H1 (cell line): Measurements from ENCODE around the gene PRC1. TPM values are rescaled to one million over a fixed set of nuclear protein-coding genes. Genes with fewer than 3 reads are reported as not detected.

Experiments used
- CTCF ChIA-PET: fragments of 300-600 bp; sonication (Branson Sonifier 250); formaldehyde crosslinking; loops from one replicate; lab custom pipeline; 2021; ENCODE audit not compliant: partially characterized antibody; lab: Charles Lee
- POLR2A ChIA-PET: fragments of 300-600 bp; sonication (Branson Sonifier 250); formaldehyde crosslinking; loops from one replicate; lab custom pipeline; 2021; ENCODE audit warnings: inconsistent platforms; ENCODE audit not compliant: partially characterized antibody; lab: Charles Lee
- DNase-seq, 2 experiments: peaks; one replicate each; pipeline versions ENCODE4 v3.0.0 to v3.0.0-alpha.2; 2010 to 2022; ENCODE audit warnings: low spot score in 2 of 2, low read depth in 1 of 2, mixed read lengths in 1 of 2
- FAIRE-seq: peaks from 2 replicates; lab custom pipeline; 2011; peaks lifted over from hg19 to GRCh38; lab: Jason Lieb, UNC
- H2AFZ ChIP-seq: 2 replicates; pipeline ENCODE4 v1.8.1; 2012; ENCODE audit warnings: low read length, inconsistent platforms
- H2AK5ac ChIP-seq: 2 replicates; pipeline ENCODE4 v1.6.1; 2013; ENCODE audit warnings: low read depth, low read length
- H2BK120ac ChIP-seq: replicated peaks from 2 replicates; pipeline ENCODE3; 2013; ENCODE audit warnings: low read depth, low read length, inconsistent platforms
- H2BK12ac ChIP-seq: 2 replicates; pipeline ENCODE4 v1.6.1; 2013; ENCODE audit warnings: low read depth, low read length
- H2BK15ac ChIP-seq: 2 replicates; pipeline ENCODE4 v1.6.1; 2013; ENCODE audit warnings: low read length
- H2BK20ac ChIP-seq: 2 replicates; pipeline ENCODE4 v1.6.1; 2013; ENCODE audit warnings: low read length
- H2BK5ac ChIP-seq: 2 replicates; pipeline ENCODE4 v1.6.1; 2013; ENCODE audit warnings: low read depth, low read length
- H3K14ac ChIP-seq: 2 replicates; pipeline ENCODE4 v1.6.1; 2013; ENCODE audit warnings: inconsistent platforms; ENCODE audit not compliant: insufficient read length
- H3K18ac ChIP-seq: 2 replicates; pipeline ENCODE4 v1.6.1; 2013; ENCODE audit warnings: low read length; ENCODE audit errors: extremely low read depth
- H3K23ac ChIP-seq: 2 replicates; pipeline ENCODE4 v1.6.1; 2013; ENCODE audit warnings: inconsistent platforms; ENCODE audit not compliant: insufficient read length
- H3K23me2 ChIP-seq: 2 replicates; pipeline ENCODE4 v1.6.1; 2013; ENCODE audit warnings: low read depth, low read length
- H3K27ac ChIP-seq: 2 replicates; pipeline ENCODE4 v1.6.1; 2011; ENCODE audit warnings: low read depth, low read length, inconsistent platforms
- H3K27me3 ChIP-seq, 4 experiments: replicated peaks in 1 of 4; 1 replicate in 1 of 4; 2 replicates in 3 of 4; pipeline versions ENCODE4 v1.6.1 to v1.8.1; 2011 to 2013; ENCODE audit warnings: low read length in 3 of 4, mild to moderate bottlenecking in 3 of 4, inconsistent platforms in 2 of 4, mixed read lengths in 2 of 4, moderate library complexity in 1 of 4; ENCODE audit not compliant: control insufficient read depth in 3 of 4, insufficient read depth in 3 of 4; ENCODE audit errors: extremely low read depth in 1 of 4
- H3K36me3 ChIP-seq, 4 experiments: 2 replicates each; pipeline versions ENCODE4 v1.6.1 to v1.8.1; 2011 to 2013; ENCODE audit warnings: mild to moderate bottlenecking in 4 of 4, low read length in 3 of 4, moderate library complexity in 2 of 4, control low read depth in 1 of 4, inconsistent platforms in 1 of 4; ENCODE audit not compliant: insufficient read depth in 4 of 4, control insufficient read depth in 2 of 4
- H3K4ac ChIP-seq: replicated peaks from 2 replicates; pipeline ENCODE3; 2013; ENCODE audit warnings: low read length, low read depth, mixed read lengths, inconsistent platforms; ENCODE audit not compliant: insufficient read length
- H3K4me1 ChIP-seq, 4 experiments: replicated peaks in 1 of 4; 1 replicate in 1 of 4; 2 replicates in 3 of 4; pipeline versions ENCODE4 v1.6.1 to v1.8.1; 2011 to 2013; ENCODE audit warnings: low read length in 3 of 4, inconsistent platforms in 2 of 4, mixed read lengths in 1 of 4; ENCODE audit not compliant: insufficient read depth in 4 of 4, control insufficient read depth in 3 of 4
- H3K4me2 ChIP-seq, 2 experiments: 2 replicates each; pipeline versions ENCODE4 v1.6.1 to v1.8.1; 2011 to 2013; ENCODE audit warnings: low read depth in 2 of 2, low read length in 2 of 2, control low read depth in 1 of 2, inconsistent platforms in 1 of 2, mild to moderate bottlenecking in 1 of 2; ENCODE audit not compliant: insufficient read depth in 1 of 2
- H3K4me3 ChIP-seq, 4 experiments: fragments of 200-600, 300-600 bp in 1 of 4; sonication (generic), shearing (Covaris generic), sonication (Bioruptor Twin) in 1 of 4; 2 replicates each; pipeline versions ENCODE4 v1.5.1 to v1.8.1; 2011 to 2016; ENCODE audit warnings: low read length in 4 of 4, low read depth in 3 of 4, control low read depth in 2 of 4, inconsistent platforms in 2 of 4, mild to moderate bottlenecking in 2 of 4, mixed read lengths in 1 of 4, moderate library complexity in 1 of 4; ENCODE audit not compliant: insufficient read depth in 2 of 4; ENCODE audit errors: extremely low read depth in 1 of 4
- H3K56ac ChIP-seq: replicated peaks from 2 replicates; pipeline ENCODE3; 2013; ENCODE audit warnings: low read depth, mild to moderate bottlenecking, mixed read lengths, low read length, inconsistent platforms; ENCODE audit not compliant: insufficient read length
- H3K79me1 ChIP-seq: 2 replicates; pipeline ENCODE4 v1.6.1; 2013; ENCODE audit warnings: low read depth, low read length, control low read depth
- H3K79me2 ChIP-seq, 2 experiments: 2 replicates each; pipeline versions ENCODE4 v1.6.1 to v1.8.1; 2012 to 2013; ENCODE audit warnings: low read length in 2 of 2, mild to moderate bottlenecking in 2 of 2, inconsistent platforms in 1 of 2; ENCODE audit not compliant: insufficient read depth in 2 of 2, control insufficient read depth in 1 of 2
- H3K9ac ChIP-seq, 4 experiments: replicated peaks in 1 of 4; 1 replicate in 1 of 4; 2 replicates in 3 of 4; pipeline versions ENCODE4 v1.6.1 to v1.8.1; 2011 to 2013; ENCODE audit warnings: low read depth in 3 of 4, low read length in 3 of 4, control low read depth in 2 of 4, mild to moderate bottlenecking in 2 of 4, moderate library complexity in 2 of 4, inconsistent platforms in 1 of 4; ENCODE audit errors: extremely low read depth in 1 of 4
- H3K9me3 ChIP-seq, 2 experiments: 2 replicates each; pipeline versions ENCODE4 v1.6.1 to v1.8.1; 2012 to 2013; ENCODE audit warnings: mild to moderate bottlenecking in 2 of 2, moderate library complexity in 2 of 2, control low read depth in 1 of 2, inconsistent platforms in 1 of 2, low read depth in 1 of 2, low read length in 1 of 2, mixed read lengths in 1 of 2; ENCODE audit not compliant: insufficient read depth in 2 of 2
- H4K20me1 ChIP-seq, 2 experiments: replicated peaks in 1 of 2; 2 replicates each; pipeline versions ENCODE3 to v1.8.1; 2011 to 2013; ENCODE audit warnings: inconsistent platforms in 2 of 2, low read length in 2 of 2, mild to moderate bottlenecking in 1 of 2; ENCODE audit not compliant: insufficient read depth in 2 of 2, control insufficient read depth in 1 of 2
- H4K5ac ChIP-seq: 2 replicates; pipeline ENCODE4 v1.6.1; 2013; ENCODE audit warnings: low read length, low read depth, mixed read lengths, inconsistent platforms; ENCODE audit not compliant: insufficient read length
- H4K8ac ChIP-seq: 2 replicates; pipeline ENCODE4 v1.8.0; 2013; ENCODE audit warnings: mild to moderate bottlenecking, moderate library complexity, low read length, inconsistent platforms; ENCODE audit not compliant: insufficient read depth; ENCODE audit errors: extremely low read depth
- H4K91ac ChIP-seq: replicated peaks from 2 replicates; pipeline ENCODE3; 2013; ENCODE audit warnings: low read length, mixed read lengths, inconsistent platforms; ENCODE audit not compliant: insufficient read length
- CTBP2 ChIP-seq: IDR thresholded peaks from 2 replicates; pipeline ENCODE4 v1.7.0; 2011; ENCODE audit warnings: borderline replicate concordance, mild to moderate bottlenecking, moderate library complexity, mixed read lengths, low read length; ENCODE audit not compliant: insufficient read depth, insufficient read length
- HDAC6 ChIP-seq: IDR thresholded peaks from one replicate; pipeline ENCODE4 v1.7.1; 2012; ENCODE audit warnings: low read depth, mild to moderate bottlenecking, inconsistent platforms, low read length, moderate library complexity
- JUN ChIP-seq: IDR thresholded peaks from 2 replicates; pipeline ENCODE4 v1.6.1; 2011; ENCODE audit warnings: low read depth, mild to moderate bottlenecking, improper control_type of control experiment, low read length
- JUND ChIP-seq: IDR thresholded peaks from 2 replicates; pipeline ENCODE4 v1.6.1; 2011; ENCODE audit warnings: mild to moderate bottlenecking, improper control_type of control experiment, low read length
- KDM5A ChIP-seq: fragments of 200-600 bp; IDR thresholded peaks from 2 replicates; pipeline ENCODE4 v1.7.1; 2012; ENCODE audit warnings: mild to moderate bottlenecking, low read length, inconsistent platforms, mixed read lengths
- RBBP5 ChIP-seq: IDR thresholded peaks from 2 replicates; pipeline ENCODE4 v1.7.1; 2012; ENCODE audit warnings: low read depth, mild to moderate bottlenecking, inconsistent platforms, low read length, moderate library complexity, borderline replicate concordance
- TEAD4 ChIP-seq: IDR thresholded peaks from 2 replicates; pipeline ENCODE4 v1.6.1; 2012; ENCODE audit warnings: low read depth, low read length, inconsistent platforms, mixed read lengths
- USF2 ChIP-seq: IDR thresholded peaks from 2 replicates; pipeline ENCODE4 v1.6.1; 2011; ENCODE audit warnings: low read length, improper control_type of control experiment
- ZNF274 ChIP-seq: IDR thresholded peaks from 2 replicates; pipeline ENCODE4 v1.7.0; 2012; ENCODE audit warnings: low read length, borderline replicate concordance; ENCODE audit errors: extremely low read depth
- WGBS, 2 experiments: shearing (Covaris generic) in 1 of 2; methylation state at CpG; one replicate each; pipeline versions ENCODE4 v1.1.6 to v1.1.7; 2013 to 2015; ENCODE audit warnings: low lambda C conversion rate in 2 of 2, mixed read lengths in 2 of 2, inconsistent platforms in 1 of 2, low coverage in 1 of 2, missing lambda C conversion rate in 1 of 2; ENCODE audit not compliant: insufficient replicate concordance in 2 of 2, insufficient coverage in 1 of 2, insufficient read length in 1 of 2; ENCODE audit errors: extremely low coverage in 1 of 2, missing lambda C conversion rate in 1 of 2; 5-methylcytosine and 5-hydroxymethylcytosine counted together
- polyA plus RNA-seq, 7 experiments: library from polyadenylated mRNA; depleted of rRNA in 3 of 7; stranded (reverse) in 5 of 7; unstranded in 2 of 7; fragments of >200 nt in 5 of 7; fragments of 200-250 nt in 2 of 7; gene quantifications; 1 replicate in 5 of 7; 2 replicates in 1 of 7; 4 replicates in 1 of 7; pipeline versions ENCODE4 v1.2.1 to v1.2.3, GENCODE V29; 2011 to 2013; ENCODE audit warnings: missing spikeins in 2 of 7, mixed read lengths in 2 of 7
- total RNA-seq: library from RNA; stranded (reverse); fragmentation: NEBNext Ultra II Directional; extraction: Animal tissue kit (Norgen Biotek cat#: 25700); gene quantifications from 2 replicates; pipeline ENCODE4 v1.2.1, GENCODE V29; 2021

Gene PRC1
- total and polyA plus RNA-seq, 2 of the 8 experiments (the other 6 are each of a cell fraction or from before 2014, with no cell fraction given) = 90.7 to 181 TPM

DNA sequence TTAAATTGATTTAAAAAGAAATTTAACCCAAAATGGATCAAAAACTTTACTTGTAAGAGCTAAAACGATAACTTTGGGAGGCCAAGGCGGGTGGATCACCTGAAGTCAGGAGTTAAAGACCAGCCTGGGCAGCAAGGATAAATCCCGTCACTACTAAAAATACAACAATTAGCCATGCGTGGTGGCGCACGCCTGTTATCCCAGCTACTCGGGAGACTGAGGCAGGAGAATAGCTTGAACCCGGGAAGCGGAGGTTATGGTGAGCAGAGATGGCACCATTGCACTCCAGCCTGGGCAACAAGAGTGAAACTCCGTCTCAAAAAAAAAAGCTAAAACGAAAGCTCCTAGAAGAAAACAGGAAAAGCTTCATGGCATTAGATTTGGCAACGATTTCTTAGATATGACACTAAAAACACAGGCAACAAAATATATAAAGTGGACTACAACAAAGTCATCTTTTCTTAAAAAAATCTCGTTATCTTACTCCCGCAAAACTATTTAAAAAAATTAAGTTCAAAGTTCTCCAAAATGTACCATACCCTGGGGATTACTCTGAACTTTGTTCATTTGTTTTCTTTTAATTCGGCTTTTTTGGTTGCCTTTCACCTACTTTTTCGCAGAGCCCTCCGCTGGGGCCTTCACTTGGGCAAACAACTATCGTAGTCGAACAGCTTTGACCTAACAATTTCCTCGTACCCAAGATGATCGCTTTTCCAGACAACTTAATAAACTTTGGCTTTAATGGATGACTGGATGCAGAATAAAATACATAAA is 64.9 kb downstream of the PRC1 start:
- no peak overlapping the region for H2AK5ac ChIP-seq
- no peaks in the 10 kb centered on the region; the same call in 1 of the 2 replicates for H3K79me1 ChIP-seq
- H3K9ac ChIP-seq = no peak overlapping the region
- no peak overlapping the region for H2AFZ ChIP-seq
- WGBS, 2 experiments = 95 to 100% methylated on average over 2 to 19 of the region's 21 CpGs
- H3K4ac ChIP-seq = no peak overlapping the region
- no peak for DNase-seq
- H3K36me3 ChIP-seq = no peaks in the 10 kb centered on the region
- peaks cover 0 to 6% (median 1%) of the 10 kb centered on the region in 4 experiments; a peak in 3 of 7 replicates for H3K4me1 ChIP-seq
- H3K79me2 ChIP-seq = no peaks in the 10 kb centered on the region
- H3K18ac ChIP-seq = no peak overlapping the region
- H3K23ac ChIP-seq = no peak overlapping the region
- POLR2A ChIA-PET = interaction anchor here (0.6 to 1.5 kb wide), 3 partner anchors 9 to 45 kb away, joined by 3 read pairs; partner anchors contain the start of gene FES
- H4K20me1 ChIP-seq = no peaks in the 10 kb centered on the region
- H4K91ac ChIP-seq = no peak overlapping the region
- H4K8ac ChIP-seq = no peak overlapping the region
- H3K14ac ChIP-seq = no peak overlapping the region
- H3K27ac ChIP-seq = no peak overlapping the region
- H3K9me3 ChIP-seq = no peaks in the 10 kb centered on the region
- H3K56ac ChIP-seq = no peak overlapping the region
- no peak overlapping the region for H4K5ac ChIP-seq
- 0 out of 7 replicates have a peak, but pooled peaks cover 0 to 4% (median 0%) of the 10 kb centered on the region in 4 experiments for H3K27me3 ChIP-seq
- H2BK15ac ChIP-seq = no peak overlapping the region
- H2BK120ac ChIP-seq = no peak overlapping the region
- H3K4me2 ChIP-seq = no peak overlapping the region
- H2BK20ac ChIP-seq = no peak overlapping the region
- H3K4me3 ChIP-seq = no peak overlapping the region
- no peak overlapping the region for H2BK5ac ChIP-seq
- no peak for FAIRE-seq
- TF ChIP-seq ZNF274 = no peak
- TF ChIP-seq USF2 = no peak
- TF ChIP-seq RBBP5 = no peak
- TF ChIP-seq HDAC6 = no peak
- no peak for TF ChIP-seq CTBP2
- no peak for TF ChIP-seq JUND
- no peak for TF ChIP-seq TEAD4
- no peak for TF ChIP-seq KDM5A
- TF ChIP-seq JUN = no peak
- TF ChIP-seq, all 59 proteins: peak for 0
- CTCF ChIA-PET = interaction anchor here (0.5 to 20.7 kb wide), 6 partner anchors 13 to 216 kb away, joined by 3 to 306 read pairs (median 80); partner anchors contain the start of genes FES, MAN2A2 and RCCD1
- Histone ChIP-seq H3K23me2 (peaks cover under 1% of the 10 kb centered on the region; the same call in 1 of the 2 replicates), H2BK12ac (no peak overlapping the region)
